Measurements from ENCODE around the gene TCP11L2.

The TCP11L2 gene

GRCh38 chr12:106290666-106291065 is 11.9 kb upstream of the TCP11L2 start:
- no peak overlapping the region for H3K27ac ChIP-seq
- TF ChIP-seq ZFX (IDR thresholded peaks at IDR 0.05; ENCODE audit: borderline replicate concordance) (no peak), CTCF (IDR thresholded peaks at IDR 0.05) (no peak)

- TF ChIP-seq CTCF (IDR thresholded peaks at IDR 0.05): no peak
- no peak for TF ChIP-seq ZFX (IDR thresholded peaks at IDR 0.05; ENCODE audit: borderline replicate concordance)
- no peak overlapping the region for H3K27ac ChIP-seq
These were observed 11.2 kb upstream of the TCP11L2 start for GRCh38 chr12:106291342-106291741.

GRCh38 chr12:106292339-106292738 is 10.2 kb upstream of the TCP11L2 start:
- TF ChIP-seq CTCF (IDR thresholded peaks at IDR 0.05) (no peak), ZFX (IDR thresholded peaks at IDR 0.05; ENCODE audit: borderline replicate concordance) (no peak)

GRCh38 chr12:106296179-106296877 is 6.2 kb upstream of the TCP11L2 start:
- no peak overlapping the region for H3K27ac ChIP-seq
- TF ChIP-seq ZFX (IDR thresholded peaks at IDR 0.05; ENCODE audit: borderline replicate concordance) (no peak), CTCF (IDR thresholded peaks at IDR 0.05) (no peak)

More at GRCh38 chr12:106292339-106292738, 10.2 kb upstream of the TCP11L2 start:
- no peak overlapping the region for H3K27ac ChIP-seq

GRCh38 chr12:106297075-106297474 is 5.5 kb upstream of the TCP11L2 start:
- no peak for TF ChIP-seq CTCF (IDR thresholded peaks at IDR 0.05)
- no peak overlapping the region for H3K27ac ChIP-seq

GRCh38 chr12:106297681-106298080 is 4.9 kb upstream of the TCP11L2 start:
- no peak overlapping the region for H3K27ac ChIP-seq
- no peak for TF ChIP-seq ZFX (IDR thresholded peaks at IDR 0.05; ENCODE audit: borderline replicate concordance)
- TF ChIP-seq CTCF (IDR thresholded peaks at IDR 0.05): no peak

GRCh38 chr12:106299202-106299774 is 3.2 kb upstream of the TCP11L2 start:
- TF ChIP-seq CTCF (IDR thresholded peaks at IDR 0.05): no peak
- no peak for TF ChIP-seq ZFX (IDR thresholded peaks at IDR 0.05; ENCODE audit: borderline replicate concordance)

More at GRCh38 chr12:106299202-106299774, 3.2 kb upstream of the TCP11L2 start:
- no peak overlapping the region for H3K27ac ChIP-seq
